BE2C (cell line): ENCODE results near the gene RPL13.

ENCODE experiments used
- DNase-seq: peaks from one replicate; pipeline ENCODE4 v3.0.0-alpha.2; 2020
- H3K27me3 ChIP-seq: fragments of 250-450 bp; sonication (Bioruptor Pico); 2 replicates; pipeline ENCODE4 v1.5.1; 2020; ENCODE audit warnings: mild to moderate bottlenecking
- H3K36me3 ChIP-seq: fragments of 250-450 bp; sonication (Bioruptor Pico); 2 replicates; pipeline ENCODE4 v1.5.1; 2020; ENCODE audit warnings: mild to moderate bottlenecking
- H3K4me1 ChIP-seq: fragments of 250-450 bp; sonication (Bioruptor Pico); 2 replicates; pipeline ENCODE4 v1.5.1; 2020
- H3K4me3 ChIP-seq: 2 replicates; pipeline ENCODE4 v1.5.1; 2011; ENCODE audit warnings: low read depth, low read length
- H3K9me3 ChIP-seq: fragments of 250-450 bp; sonication (Bioruptor Pico); 2 replicates; pipeline ENCODE4 v1.5.1; 2020
- TF ChIP-seq, protein P1 (sequence below): IDR thresholded peaks from 2 replicates; pipeline ENCODE4 v1.5.1; 2012; ENCODE audit warnings: mild to moderate bottlenecking, low read depth, low read length

Gene RPL13

DNA sequence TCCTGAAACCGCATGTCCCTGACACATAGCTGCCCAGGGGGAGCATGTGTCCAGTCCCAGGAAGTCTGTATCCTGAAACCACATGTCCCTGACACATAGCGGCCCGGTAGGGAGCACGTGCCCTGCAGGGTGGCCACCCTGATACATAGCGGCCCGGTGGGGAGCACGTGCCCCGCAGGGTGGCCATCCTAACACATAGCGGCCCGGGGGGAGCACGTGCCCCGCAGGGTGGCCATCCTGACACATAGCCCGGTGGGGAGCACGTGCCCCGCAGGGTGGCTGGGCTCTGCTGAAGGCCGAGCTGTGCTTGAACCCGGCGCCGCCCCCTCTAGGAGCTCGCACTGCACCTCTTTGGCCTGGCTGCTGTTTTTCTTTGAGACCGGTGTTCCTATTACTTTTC is 18.7 kb upstream of the RPL13 start:
- no peaks in the 10 kb centered on the region for H3K4me1 ChIP-seq
- no peak for DNase-seq
- H3K27me3 ChIP-seq = no peaks in the 10 kb centered on the region
- TF ChIP-seq, protein P1, sequence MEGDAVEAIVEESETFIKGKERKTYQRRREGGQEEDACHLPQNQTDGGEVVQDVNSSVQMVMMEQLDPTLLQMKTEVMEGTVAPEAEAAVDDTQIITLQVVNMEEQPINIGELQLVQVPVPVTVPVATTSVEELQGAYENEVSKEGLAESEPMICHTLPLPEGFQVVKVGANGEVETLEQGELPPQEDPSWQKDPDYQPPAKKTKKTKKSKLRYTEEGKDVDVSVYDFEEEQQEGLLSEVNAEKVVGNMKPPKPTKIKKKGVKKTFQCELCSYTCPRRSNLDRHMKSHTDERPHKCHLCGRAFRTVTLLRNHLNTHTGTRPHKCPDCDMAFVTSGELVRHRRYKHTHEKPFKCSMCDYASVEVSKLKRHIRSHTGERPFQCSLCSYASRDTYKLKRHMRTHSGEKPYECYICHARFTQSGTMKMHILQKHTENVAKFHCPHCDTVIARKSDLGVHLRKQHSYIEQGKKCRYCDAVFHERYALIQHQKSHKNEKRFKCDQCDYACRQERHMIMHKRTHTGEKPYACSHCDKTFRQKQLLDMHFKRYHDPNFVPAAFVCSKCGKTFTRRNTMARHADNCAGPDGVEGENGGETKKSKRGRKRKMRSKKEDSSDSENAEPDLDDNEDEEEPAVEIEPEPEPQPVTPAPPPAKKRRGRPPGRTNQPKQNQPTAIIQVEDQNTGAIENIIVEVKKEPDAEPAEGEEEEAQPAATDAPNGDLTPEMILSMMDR = no peak
- H3K36me3 ChIP-seq = peaks cover 34% of the 10 kb centered on the region
- H3K9me3 ChIP-seq = no peaks in the 10 kb centered on the region
- H3K4me3 ChIP-seq = no peak overlapping the region

DNA sequence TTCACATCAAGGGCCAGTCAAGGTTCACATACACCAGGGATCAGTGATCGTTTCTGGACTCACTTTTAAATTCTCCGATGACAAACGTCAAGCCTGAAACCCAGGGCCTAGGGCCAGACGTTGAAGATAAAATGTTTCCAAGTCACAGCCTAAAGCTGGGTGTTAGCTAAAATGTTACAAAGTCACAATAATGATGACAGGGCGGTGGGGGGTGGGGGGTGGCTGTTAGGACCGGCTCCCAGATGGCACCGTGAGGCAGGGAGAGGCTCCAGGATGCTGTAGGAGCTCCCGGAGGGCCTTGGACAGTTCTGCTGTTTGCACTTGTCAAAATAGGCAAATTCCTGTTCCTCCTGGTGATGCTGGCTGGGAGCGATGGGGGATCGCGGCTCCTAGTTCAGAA is 16.4 kb upstream of the RPL13 start:
- Histone ChIP-seq H3K27me3 (no peaks in the 10 kb centered on the region), H3K4me3 (no peak overlapping the region), H3K9me3 (no peaks in the 10 kb centered on the region), H3K4me1 (no peaks in the 10 kb centered on the region), H3K36me3 (peaks cover 35% of the 10 kb centered on the region)
- no peak for DNase-seq
- TF ChIP-seq, protein P1 = no peak

- Histone ChIP-seq H3K4me3 (no peak overlapping the region), H3K27me3 (no peaks in the 10 kb centered on the region), H3K36me3 (peaks cover 40% of the 10 kb centered on the region), H3K4me1 (no peaks in the 10 kb centered on the region), H3K9me3 (no peaks in the 10 kb centered on the region)
- TF ChIP-seq, protein P1 = no peak
- DNase-seq = no peak
These were observed 15.8 kb upstream of the RPL13 start for GRCh38 chr16:89544713-89545043.

GRCh38 chr16:89545044-89545830 is 15.2 kb upstream of the RPL13 start:
- H3K36me3 ChIP-seq = peaks cover 42% of the 10 kb centered on the region
- no peak for DNase-seq
- TF ChIP-seq, protein P1 = no peak

GRCh38 chr16:89545831-89546574 is 14.5 kb upstream of the RPL13 start:
- Histone ChIP-seq H3K4me1 (no peaks in the 10 kb centered on the region), H3K9me3 (no peaks in the 10 kb centered on the region), H3K27me3 (no peaks in the 10 kb centered on the region), H3K4me3 (no peak overlapping the region), H3K36me3 (peaks cover 50% of the 10 kb centered on the region)
- TF ChIP-seq, protein P1 = no peak
- no peak for DNase-seq

More at GRCh38 chr16:89545044-89545830, 15.2 kb upstream of the RPL13 start:
- Histone ChIP-seq H3K4me3 (no peak overlapping the region), H3K27me3 (no peaks in the 10 kb centered on the region), H3K4me1 (no peaks in the 10 kb centered on the region), H3K9me3 (no peaks in the 10 kb centered on the region)

DNA sequence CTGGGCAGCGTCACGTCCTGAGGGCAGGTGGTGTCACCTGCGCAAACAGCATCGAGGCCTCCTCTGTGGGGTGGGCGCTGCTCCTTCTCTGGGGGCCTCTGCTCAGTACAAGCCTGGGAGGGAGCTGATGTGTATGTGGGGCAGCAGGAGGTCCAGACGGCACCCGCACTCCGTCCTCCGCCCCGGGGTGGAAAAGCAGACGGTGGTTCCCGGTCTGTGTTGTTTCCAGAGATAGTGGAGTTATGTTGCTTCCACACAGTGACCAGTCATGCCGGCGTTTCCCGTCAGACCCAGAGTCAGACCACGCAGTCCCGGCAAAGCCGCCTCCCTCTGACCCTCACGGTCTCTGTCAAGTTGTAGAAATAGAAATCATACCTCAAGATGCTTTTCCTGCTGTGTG is 13.7 kb upstream of the RPL13 start:
- Histone ChIP-seq H3K9me3 (no peaks in the 10 kb centered on the region), H3K4me3 (no peak overlapping the region), H3K4me1 (no peaks in the 10 kb centered on the region), H3K36me3 (peaks cover 53% of the 10 kb centered on the region), H3K27me3 (no peaks in the 10 kb centered on the region)
- DNase-seq = no peak
- TF ChIP-seq, protein P1 = no peak
